Fibroblast of skin of abdomen (primary cell): ENCODE measurements around the gene NCKAP5.

Experiments used
- DNase-seq: peaks from one replicate; pipeline ENCODE4 v3.0.0-alpha.2; 2013

NCKAP5 gene

DNA sequence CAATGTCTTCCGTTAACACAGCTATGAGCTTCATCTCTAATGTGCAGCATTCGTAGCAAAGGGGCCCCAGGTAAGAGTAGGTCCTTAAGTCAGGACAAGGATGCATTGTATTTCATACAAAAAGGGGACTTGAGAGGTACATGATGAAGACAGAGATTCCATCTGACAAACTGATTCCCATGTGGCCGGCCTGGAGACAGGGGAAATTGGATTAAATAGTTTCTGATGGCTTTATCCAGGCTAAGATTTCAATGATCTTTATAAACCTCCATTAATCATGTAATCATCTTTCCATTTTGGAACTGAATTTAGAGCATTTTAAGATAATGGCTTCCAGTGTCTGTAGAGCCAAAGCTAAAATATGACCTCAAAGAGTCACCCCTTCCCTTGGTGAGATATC is 111.3 kb downstream of the NCKAP5 start:
- no peak for DNase-seq

DNA sequence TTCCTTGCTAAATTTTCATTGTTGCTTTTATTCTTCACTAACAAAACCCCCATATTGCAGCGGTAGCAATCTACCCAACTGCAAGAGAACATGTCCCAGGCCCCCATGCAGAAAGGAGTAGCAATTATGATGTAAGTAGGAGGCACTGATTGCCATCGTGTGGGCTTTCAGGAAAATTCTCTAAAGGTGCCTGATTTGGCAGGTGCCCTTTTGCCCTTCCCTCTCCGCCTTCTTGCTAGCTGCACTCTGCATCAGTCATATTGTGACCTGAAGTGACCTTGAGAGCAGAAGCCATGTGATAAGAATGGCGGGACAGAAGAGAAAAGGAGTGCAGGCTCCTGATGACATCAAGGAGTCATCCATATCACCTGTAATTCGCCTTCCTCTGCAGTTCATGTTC is 112.1 kb downstream of the NCKAP5 start:
- no peak for DNase-seq

DNA sequence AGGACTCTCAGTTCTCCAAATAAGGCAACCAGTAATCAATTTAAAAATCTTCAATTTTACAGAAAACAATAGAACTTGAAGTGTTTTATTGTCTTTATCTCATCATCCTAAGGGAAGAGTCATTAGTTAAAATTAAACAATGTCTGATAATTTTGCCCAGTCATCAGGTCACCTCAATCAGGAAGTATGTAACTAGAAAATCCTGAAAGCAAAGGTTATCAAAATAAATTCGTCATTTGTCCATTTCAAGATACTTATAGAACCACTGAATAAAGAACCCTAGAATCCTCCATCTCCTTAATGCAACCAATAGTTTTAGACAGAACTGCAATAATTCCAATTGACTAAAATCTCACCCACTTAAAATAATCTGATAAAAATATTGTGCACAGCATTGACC is 115.2 kb downstream of the NCKAP5 start:
- DNase-seq, result no peak

DNA sequence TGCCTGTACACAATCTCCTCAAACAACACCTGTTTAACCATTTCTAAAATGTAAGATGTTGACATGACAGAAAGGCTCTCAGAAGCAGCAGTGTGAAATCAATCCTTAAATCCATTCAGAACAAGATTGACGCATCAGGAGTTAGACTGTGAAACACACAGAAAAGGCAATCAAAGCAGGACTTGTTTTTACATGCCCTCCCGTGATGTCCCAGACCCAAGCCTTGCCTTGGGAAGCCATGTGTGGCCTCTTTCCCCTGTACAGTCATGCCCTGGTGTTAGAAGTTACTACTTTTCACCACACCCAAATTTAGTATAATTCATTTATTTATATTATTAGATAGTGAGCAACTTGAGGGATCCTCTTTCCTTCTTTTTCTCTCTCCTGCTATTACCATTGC is 115.7 kb downstream of the NCKAP5 start:
- DNase-seq, result no peak

DNA sequence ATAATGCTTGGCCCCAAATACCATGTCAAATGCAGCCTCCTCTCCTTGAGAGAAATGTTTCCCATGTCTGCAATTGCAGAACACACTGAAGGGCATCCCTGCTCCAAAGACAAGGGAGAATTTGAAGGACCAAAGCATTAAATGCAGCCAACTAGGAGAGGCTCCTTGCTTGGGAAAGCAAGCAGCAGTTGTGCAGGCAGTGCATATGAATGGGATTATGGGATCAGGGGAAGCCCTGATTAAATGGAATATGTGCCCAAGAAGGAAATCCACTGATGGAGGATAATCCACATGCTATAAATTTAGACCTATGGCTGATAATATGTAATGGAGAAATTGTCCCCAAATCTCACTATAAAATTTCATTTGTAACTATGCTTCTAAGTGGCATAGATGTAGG is 116.1 kb downstream of the NCKAP5 start:
- no peak for DNase-seq

DNA sequence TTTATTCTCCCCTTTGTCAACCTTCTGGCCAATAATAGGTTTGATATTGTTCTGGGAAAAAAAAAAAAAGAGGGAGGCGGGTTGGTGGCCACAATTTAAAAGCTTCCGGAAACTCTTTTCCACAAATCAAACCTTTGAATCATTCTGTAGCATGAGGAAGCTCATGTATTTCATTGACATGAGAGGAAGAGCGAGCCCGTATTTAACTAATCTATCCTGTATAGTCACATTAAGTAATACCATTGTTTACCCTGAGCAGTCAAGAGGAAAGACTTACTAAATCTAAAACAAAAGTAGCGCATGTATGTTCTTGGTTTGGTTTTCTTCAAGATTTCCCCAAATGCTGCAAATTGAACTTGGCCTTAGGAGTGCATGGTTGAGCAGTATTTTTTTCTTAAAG is 120.1 kb downstream of the NCKAP5 start:
- DNase-seq, result no peak

DNA sequence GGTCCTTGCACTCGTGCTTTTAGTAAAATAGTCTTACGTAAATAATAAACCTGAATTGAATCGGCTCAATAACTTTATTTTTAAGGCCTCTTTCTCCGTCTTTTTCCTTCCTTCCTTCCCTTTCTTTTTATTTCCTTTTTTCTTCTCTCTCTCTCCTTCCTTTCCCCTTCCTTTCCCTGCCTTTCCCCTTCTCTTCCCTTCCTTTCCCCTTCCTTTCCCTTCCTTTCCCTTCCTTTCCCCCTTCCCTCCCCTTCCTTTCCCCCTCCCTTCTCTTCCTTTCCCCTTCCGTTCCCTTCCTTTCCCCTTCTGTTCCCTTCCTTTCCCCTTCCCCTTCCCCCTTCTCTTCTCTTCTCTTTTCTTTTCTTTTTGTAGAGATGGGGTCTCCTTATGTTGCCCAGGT is 121.0 kb downstream of the NCKAP5 start:
- no peak for DNase-seq

DNA sequence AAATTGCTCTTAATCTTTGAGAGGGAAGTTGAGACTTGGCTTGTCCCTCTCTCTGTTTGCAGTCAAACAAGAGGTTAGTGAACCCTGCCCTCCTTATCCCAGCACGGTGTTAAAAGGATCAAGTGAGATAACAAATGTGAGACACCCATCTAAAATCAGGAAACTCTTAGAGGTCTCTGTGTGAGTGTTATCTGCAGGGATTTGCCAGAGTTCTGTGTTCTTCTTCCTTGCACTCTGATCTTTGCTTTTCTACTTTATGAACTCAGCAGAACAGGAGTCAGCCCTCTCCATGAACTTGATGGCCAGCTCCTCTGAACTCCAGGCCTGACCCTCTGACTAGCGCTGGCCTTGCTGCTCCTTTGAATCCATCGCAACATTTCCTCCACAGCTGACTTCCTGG is 123.8 kb downstream of the NCKAP5 start:
- no peak for DNase-seq

DNA sequence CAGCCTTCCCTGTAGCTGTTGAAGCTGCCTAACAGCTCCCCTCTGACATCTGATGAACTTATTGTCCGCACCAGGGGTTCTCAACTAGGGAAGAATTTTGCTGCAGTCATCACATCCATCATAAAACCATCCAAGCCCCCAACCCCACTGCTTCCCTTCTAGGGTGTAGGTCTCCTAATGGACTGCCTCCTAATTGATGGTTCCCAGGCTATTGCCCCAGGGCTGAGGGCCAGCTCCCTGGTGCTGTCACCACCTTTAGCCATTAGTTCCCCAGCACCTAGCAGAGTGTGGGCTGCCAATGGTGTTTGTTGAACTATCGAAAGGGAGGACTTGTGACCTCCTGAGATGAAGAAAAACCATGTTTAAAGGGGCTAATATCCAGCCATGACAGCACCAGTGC is 125.9 kb downstream of the NCKAP5 start:
- DNase-seq, result no peak

DNA sequence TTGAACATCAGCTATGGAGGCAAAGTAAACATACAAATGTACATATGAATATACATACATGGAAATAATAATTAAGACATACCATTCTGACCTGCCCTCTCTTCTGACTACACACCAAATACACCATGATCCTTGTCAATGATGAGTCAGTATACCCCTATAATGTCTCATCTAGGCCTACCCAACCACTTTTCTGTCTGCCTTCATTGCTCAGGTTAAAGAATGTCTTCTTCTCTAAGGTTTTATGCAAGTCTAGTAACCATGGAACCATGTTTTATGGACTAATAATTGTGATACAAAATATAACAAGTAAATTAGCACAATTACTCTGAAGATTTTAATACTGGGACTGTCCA is 128.7 kb downstream of the NCKAP5 start:
- DNase-seq, result no peak

DNA sequence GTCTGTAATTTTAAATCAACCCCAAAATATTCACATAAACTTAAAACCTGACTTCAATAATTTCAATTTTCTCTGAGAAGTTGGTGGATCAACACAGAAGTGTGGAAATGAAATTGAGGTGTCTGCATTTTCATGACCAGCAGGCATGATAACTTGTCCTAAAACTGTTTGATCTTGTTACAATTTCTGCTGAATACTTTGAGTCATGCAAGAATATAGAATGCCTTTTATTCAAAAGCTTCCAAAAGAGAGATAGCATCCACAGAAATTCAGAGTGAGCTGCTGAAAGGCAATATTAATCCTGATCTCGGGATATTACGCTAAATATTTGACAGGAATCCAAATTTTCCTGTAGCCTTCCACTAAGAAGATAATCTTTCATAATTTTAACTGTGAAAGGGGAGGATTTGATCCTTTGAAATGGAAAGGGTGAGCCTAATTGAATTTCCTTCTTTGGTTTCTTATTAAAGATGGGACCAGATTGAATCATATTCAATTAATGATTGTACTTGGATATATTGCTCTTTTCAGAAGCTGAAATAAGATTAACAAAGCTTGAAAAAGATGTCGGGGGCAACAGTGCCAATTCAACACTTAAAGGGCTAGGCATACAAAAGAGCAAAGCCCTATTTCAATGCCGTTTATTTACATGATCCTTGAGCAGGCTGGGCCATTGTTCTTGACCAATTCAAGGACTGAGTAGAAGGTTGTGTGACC is 129.3 kb downstream of the NCKAP5 start:
- DNase-seq, result no peak

DNA sequence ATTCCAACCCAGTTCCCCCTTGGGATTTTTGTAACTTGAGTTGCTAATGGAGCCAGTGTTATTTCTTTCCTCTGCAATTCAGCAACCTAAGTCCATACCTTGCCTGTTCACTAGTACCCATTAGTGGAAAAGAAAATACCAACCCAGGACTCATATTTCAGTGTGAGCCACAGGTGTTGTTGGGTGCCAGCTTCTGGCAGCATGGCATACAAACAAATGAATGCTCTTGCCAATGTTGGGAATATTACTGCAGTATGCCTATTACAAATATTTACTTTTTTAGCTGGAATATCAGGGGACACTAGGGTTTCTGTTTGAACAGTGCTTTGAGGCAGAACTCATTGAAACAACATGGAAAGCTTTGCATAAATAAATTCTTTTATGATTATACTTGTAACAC is 130.2 kb downstream of the NCKAP5 start:
- no peak for DNase-seq

DNA sequence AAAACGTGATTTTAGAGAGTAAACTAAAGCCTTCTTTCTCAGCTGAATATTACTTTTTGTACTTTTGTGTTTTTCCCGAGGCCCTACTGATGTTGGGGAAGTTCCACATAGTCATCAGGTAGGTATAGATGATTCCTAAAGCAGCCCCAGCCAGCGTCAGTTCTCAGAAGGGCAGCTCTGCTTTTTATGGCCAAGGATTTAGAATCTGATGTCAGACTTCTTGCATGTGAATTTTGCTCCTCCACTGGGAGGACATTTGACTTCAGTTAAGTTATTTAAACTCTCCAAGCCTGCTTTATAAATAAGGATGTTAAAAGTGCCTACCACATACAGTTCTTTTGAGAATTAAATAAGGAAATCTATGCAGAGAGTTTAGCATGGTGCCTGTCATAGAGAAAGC is 130.8 kb downstream of the NCKAP5 start:
- DNase-seq, result no peak

DNA sequence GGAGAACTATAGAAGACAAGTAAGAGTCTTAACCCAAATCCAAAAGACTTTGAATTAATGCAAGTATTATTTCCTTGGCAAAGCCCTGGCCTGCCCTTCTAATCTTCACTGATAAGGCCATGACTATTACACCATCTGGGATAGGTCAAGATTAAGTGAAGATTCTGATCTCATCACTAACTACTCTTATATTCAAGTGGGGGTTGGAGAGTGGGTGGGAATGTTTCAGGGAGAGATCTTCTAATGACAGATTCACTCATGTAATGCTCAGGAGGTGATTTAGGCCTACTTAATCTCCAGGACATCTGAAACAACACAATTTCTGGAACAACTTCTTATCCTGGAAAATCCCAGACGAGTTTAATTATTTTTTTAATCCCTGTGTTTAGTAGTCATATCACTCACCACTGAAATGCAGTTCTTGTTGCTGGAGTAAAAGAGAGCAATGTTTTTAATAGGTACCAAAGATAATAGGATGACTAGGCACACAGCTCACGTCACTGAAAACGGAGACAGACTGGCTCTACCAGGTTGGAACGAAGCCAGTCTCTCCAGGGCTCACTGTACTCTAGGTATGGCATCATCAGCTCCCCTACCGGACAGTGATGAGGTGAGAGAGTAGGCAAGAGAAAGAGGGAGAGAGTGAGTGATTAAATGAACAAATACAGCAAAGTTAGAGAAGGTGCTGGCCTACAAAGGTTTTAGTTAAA is 133.1 kb downstream of the NCKAP5 start:
- peak; percentile 65 for DNase-seq

DNA sequence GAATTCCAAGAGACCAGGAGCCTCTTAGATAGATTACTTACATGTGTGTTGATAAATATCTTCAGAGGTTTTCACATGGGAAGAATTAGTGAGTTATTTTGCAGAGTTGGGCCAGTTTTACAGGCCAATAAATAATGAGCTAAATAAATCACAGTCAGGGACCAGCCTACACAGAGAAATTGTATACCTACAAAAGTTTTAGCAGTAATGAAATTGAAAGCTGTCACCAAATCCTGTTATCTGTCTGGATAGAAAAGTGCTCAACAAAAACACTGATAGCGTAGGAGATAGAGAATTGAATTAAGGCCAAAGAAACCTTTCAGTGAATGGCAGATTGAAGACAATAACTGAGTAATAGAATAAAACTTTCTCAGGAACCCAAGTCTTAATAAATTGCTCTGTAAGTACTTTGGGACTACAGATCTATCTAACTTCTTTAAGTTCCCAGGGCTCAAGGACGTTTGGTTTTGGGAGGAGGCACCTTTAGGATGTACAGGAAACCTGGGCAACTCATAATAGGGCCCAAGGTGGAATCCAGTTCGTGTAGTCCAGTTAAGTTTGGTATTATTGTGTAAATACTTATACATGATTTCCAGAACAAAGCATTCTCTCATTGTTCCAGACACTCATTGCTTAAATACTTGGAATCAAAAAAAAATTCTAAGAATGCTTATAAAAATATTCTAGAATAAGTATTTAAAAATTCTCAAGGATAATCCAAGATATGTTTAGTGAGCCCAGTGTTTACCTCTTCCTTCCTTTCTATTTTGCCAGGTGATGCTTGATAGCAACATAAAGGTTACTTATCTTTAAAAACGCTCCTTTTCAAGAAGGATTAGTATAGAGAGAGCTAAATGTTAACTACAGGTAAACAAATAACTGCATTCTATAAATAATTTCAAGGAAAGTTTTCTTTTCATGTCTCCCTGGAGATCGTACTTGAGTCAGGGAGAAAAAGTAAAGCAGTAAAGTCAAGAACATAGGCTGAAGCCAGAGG is 134.5 kb downstream of the NCKAP5 start:
- no peak for DNase-seq

DNA sequence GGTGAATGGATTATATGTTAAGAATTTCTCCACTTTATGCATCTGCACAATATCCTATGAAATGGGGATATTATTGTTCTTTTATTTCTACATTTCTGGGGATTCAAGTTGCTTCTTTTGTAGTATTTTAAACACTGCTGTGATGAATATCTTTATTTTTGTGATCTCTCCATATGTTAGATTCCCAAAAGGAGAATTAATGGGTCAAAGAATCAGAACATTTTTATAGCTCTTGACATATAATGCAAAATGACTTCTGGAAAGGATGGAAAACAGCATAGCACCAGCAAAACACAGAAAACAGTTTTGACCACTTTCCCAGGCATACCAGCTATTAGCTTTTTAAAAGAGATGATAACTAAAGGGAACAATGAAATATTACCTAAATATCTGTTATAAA is 135.5 kb downstream of the NCKAP5 start:
- DNase-seq, result no peak

DNA sequence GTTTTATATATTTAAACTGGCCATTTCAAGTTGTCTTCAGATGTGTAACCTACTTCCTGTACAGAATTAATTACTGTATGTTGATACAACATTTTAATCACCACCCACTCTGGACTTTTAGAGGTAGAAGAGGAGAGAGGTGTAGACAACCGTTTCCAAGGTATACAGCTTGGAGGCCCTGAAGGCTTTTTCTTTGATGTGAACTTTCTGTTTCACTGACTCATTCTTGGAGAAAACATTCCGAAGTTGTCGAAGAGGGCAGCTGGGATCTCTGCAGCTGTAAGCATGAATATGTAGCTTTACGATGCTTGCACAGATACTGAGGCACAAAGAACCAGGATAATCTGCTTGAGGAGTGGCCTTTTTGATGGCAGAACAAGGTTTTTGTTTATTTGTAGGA is 137.0 kb downstream of the NCKAP5 start:
- no peak for DNase-seq

DNA sequence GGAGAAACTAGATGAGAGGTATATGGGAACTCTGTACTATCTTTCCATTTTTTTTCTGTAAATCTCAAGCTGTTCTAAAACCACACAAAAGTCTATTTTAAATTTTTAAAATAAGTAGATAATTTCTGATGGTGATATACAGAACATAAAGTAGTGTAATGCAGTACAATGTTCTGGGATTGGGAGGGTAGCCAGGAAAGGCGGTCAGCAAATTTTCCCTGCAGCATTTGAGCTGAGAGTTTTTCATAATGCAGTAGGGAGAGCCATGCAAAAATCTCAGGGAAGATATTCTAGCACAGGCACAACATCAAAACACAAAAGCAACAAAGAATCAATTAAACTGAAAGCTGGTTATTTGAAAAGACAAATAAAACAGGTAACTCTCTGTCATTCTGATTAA is 141.5 kb downstream of the NCKAP5 start:
- DNase-seq, result no peak

DNA sequence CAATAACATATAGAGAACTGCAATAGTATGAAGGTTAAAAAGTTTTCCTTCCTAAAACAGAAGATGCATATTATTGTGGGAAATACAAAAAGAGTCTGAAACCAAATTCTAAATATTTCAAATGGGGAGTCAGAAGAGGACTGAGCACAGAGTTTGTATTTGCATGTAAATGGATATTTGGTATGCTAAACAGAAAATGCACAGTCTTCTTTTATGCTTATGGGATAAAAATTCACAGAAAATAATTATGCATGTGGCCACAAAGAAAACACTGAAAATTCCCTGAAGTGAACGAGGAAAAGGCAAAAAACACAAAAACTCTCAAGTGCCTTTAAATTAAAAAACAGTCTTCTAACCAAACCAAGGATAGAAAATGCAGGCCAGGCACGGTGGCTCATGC is 142.7 kb downstream of the NCKAP5 start:
- DNase-seq, result no peak

DNA sequence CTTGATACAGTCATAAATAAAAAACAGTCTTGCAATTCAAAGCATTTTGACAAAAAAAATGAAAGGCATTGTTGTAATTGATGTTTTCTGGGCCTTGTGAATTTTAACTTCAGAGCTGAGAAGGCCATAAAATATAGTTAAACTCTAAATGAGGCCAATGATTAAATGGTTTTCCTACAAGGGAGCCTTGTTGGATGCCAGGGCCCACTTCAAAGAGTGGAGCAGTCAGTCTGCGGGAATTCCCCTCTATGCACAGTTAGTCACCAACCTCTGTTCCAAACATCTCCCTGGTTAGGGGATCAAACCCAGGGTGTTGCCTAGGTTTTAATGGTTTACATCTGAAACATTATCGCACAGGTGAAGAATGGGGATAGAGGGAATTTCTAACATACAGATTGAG is 143.4 kb downstream of the NCKAP5 start:
- peak; percentile 34 for DNase-seq

DNA sequence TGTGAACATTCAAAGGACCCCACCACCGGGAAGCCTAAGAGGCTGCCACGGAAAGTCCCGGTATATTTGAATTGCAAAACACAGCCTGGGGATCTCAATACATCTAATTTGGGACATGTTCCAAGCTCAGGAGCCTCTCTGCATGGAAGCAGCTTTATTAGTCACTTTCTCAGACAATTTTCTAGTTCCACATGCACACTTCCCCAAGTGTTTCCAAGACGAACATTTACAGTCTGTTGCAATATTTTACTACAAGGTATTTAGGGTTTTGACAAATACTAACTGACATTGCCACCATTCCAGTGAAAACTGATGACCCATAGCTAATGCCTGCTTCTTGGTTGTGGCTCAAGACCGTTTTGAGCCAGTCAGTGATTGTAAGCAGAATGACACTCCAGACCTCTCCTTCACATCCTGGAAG is 145.3 kb downstream of the NCKAP5 start:
- peak; percentile 72 for DNase-seq

DNA sequence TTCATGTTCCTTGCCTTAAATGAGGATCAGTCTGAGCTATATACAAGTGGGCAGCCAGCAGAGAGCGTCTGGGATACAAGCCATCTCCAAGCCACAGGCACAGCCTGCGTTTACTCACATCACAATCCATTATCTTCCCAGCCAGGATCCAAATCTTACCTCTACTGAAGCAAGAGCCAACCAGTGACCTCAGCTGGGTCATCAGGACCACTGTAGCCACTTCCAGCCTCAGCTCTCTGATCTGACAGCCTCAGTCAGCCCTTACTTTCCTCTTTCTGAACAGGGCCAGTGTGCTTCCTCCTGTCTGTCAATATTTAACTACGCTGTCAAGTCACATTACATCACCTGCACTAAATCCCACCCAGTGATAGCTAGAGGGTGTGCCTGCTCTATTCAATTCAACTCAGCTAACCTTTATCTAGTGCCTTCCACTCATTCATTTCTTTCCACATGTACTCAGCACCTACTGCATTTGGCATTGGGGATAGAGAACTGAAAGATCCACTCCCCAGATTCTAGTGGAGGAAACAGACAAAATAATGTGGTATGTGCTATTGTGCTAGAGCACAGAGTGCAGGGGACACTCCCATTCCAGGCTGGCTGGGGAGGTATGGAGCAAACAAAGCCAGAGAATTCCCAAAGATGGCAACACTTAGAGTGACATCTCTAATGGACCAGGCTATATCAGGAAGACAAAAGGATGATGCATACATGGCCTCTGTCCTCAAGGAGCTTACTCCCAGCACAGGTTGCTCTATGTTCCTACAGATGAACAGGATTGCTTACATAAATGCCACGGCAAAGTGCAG is 146.5 kb downstream of the NCKAP5 start:
- peak; percentile 33 for DNase-seq

DNA sequence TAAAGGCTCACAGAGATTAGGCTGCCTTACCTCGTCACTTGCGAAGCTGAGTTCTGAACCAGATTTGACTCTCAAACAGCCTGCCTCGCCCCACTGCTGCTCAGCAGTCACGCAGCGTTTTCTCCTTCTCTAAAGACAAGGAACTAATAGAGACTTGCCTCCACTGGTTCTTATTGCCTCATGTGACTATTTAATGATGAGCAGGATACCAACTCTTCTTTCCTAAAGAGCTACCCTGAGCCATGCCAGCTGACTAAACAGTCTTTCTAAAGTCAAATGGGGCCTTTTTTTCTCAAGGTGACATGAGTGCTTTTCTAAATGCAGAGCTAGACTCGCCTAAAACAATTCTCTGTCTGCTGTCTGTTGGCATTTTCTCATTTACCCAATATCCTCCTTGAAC is 147.5 kb downstream of the NCKAP5 start:
- DNase-seq, result no peak
